Measurements from ENCODE around the gene ADAMTS12. TPM values are rescaled to one million over a fixed set of nuclear protein-coding genes. Genes with fewer than 3 reads are reported as not detected.

Gene ADAMTS12
- total and polyA plus RNA-seq, 3 experiments from 2014 or later: not detected

- H3K4me1 ChIP-seq (ENCODE audit: insufficient read depth, low read length): peaks cover 8% of the 10 kb centered on the region
Observed at GRCh38 chr5:33852837-33853236, 39.0 kb downstream of the ADAMTS12 start.

GRCh38 chr5:33852319-33852718 lies 39.5 kb downstream of the ADAMTS12 start:
- peaks cover 9 to 15% (median 15%) of the 10 kb centered on the region in 3 donors for H3K4me1 Mint-ChIP-seq
- no peak overlapping the region for H3K4me3 ChIP-seq (ENCODE audit: low read length)
- no peaks in the 10 kb centered on the region for H3K36me3 ChIP-seq (ENCODE audit: insufficient read depth, low read length)
- no peaks in the 10 kb centered on the region for H3K36me3 Mint-ChIP-seq
- no peak overlapping the region for H3K27ac ChIP-seq (ENCODE audit: low read depth, low read length)
- DNase-seq: no peak
- H3K4me1 ChIP-seq (ENCODE audit: insufficient read depth, low read length): peaks cover 8% of the 10 kb centered on the region
- no peaks in the 10 kb centered on the region for H3K9me3 ChIP-seq (ENCODE audit: low read length)
- CTCF ChIA-PET: no interaction called here
- POLR2A ChIA-PET: no interaction called here
- H3K9me3 Mint-ChIP-seq: no peaks in the 10 kb centered on the region
- no peak overlapping the region for H3K27ac Mint-ChIP-seq
- H3K4me3 Mint-ChIP-seq: no peak overlapping the region
- no peaks in the 10 kb centered on the region for H3K27me3 ChIP-seq (ENCODE audit: insufficient read depth, low read length, poor library complexity, severe bottlenecking)
- H3K27me3 Mint-ChIP-seq: no peaks in the 10 kb centered on the region

More at GRCh38 chr5:33852837-33853236, 39.0 kb downstream of the ADAMTS12 start:
- no peak overlapping the region for H3K27ac Mint-ChIP-seq
- no peaks in the 10 kb centered on the region for H3K27me3 Mint-ChIP-seq
- H3K9me3 ChIP-seq (ENCODE audit: low read length): no peaks in the 10 kb centered on the region
- no peaks in the 10 kb centered on the region for H3K36me3 ChIP-seq (ENCODE audit: insufficient read depth, low read length)
- no peaks in the 10 kb centered on the region for H3K9me3 Mint-ChIP-seq
- no peak overlapping the region for H3K4me3 Mint-ChIP-seq
- no peak overlapping the region for H3K4me3 ChIP-seq (ENCODE audit: low read length)
- DNase-seq: no peak
- H3K4me1 Mint-ChIP-seq: peaks cover 9 to 18% (median 15%) of the 10 kb centered on the region in 3 donors
- H3K36me3 Mint-ChIP-seq: no peaks in the 10 kb centered on the region
- ChIA-PET POLR2A (no interaction called here), CTCF (no interaction called here)
- no peak overlapping the region for H3K27ac ChIP-seq (ENCODE audit: low read depth, low read length)
- H3K27me3 ChIP-seq (ENCODE audit: insufficient read depth, low read length, poor library complexity, severe bottlenecking): no peaks in the 10 kb centered on the region

DNA sequence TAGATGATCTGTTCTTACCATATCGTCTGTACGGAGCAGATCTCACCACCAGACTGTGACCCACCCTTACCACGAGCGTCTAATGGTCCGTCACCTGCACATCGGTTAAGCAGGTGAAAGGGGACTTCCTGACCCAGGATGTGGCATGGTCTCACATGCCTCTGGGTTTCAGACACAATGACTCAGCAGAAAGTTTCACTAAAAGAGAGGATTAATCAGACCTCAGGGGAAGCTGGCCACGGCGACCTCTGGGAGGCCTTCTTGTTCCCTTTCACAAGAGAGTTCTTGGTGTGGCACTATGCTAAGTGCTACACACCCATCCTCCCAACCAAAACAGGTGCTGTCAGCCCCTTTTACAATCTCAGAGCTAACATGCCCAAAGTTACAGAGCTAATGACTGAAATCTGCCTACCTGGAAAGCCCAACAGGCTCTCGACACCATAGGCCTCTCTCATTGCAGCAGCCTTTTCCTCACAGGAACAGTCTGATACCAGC lies 41.6 kb downstream of the ADAMTS12 start:
- Histone ChIP-seq H3K36me3 (ENCODE audit: insufficient read depth, low read length) (no peaks in the 10 kb centered on the region), H3K27me3 (ENCODE audit: insufficient read depth, low read length, poor library complexity, severe bottlenecking) (no peaks in the 10 kb centered on the region), H3K4me1 (ENCODE audit: insufficient read depth, low read length) (peaks cover 8% of the 10 kb centered on the region), H3K9me3 (ENCODE audit: low read length) (no peaks in the 10 kb centered on the region), H3K27ac (ENCODE audit: low read depth, low read length) (no peak overlapping the region), H3K4me3 (ENCODE audit: low read length) (no peak overlapping the region)
- POLR2A ChIA-PET: interaction anchor here (1.0 kb wide), 1 partner anchor 9 kb away, joined by 5 read pairs; no protein-coding TSS in a partner anchor
- H3K36me3 Mint-ChIP-seq: no peaks in the 10 kb centered on the region
- H3K4me3 Mint-ChIP-seq: peak overlapping the region; percentile 20 to 66 (median 61)
- CTCF ChIA-PET: no interaction called here
- H3K4me1 Mint-ChIP-seq: peaks cover 9 to 12% (median 11%) of the 10 kb centered on the region in 3 donors
- H3K27ac Mint-ChIP-seq: peak overlapping the region; percentile 28 to 96 (median 72)
- H3K9me3 Mint-ChIP-seq: no peaks in the 10 kb centered on the region
- H3K27me3 Mint-ChIP-seq: no peaks in the 10 kb centered on the region
- peak; percentile 2 to 65 (median 27) for DNase-seq

DNA sequence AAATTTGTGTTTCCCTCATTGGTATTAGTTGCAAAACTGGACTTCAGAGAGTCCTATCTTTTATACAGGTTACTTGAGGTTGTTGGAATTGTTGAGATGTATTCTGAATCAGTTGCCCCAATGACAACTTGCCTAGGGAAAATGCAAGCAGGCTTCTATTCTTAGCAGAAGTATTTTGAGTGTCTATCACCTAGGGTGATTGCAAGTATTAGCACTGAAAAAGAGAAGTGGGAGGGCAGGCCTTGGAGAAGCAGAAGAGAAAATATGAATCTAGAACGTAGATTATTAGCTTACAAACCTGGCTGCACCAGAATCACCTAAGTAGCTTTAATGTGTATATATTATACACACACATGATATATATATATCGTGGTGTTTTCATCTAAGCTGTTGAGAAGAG lies 43.2 kb downstream of the ADAMTS12 start:
- H3K4me1 ChIP-seq (ENCODE audit: insufficient read depth, low read length): peaks cover 8% of the 10 kb centered on the region
- Mint-ChIP-seq H3K27ac (no peak overlapping the region), H3K9me3 (peaks cover 0 to 10% (median 4%) of the 10 kb centered on the region in 5 donors), H3K27me3 (peaks cover 0 to 2% of the 10 kb centered on the region in 2 donors), H3K4me1 (peaks cover 10 to 15% (median 11%) of the 10 kb centered on the region in 3 donors), H3K36me3 (peaks cover 0 to 2% (median 0%) of the 10 kb centered on the region in 3 donors), H3K4me3 (no peak overlapping the region)
- H3K27ac ChIP-seq (ENCODE audit: low read depth, low read length): no peak overlapping the region
- no peak overlapping the region for H3K4me3 ChIP-seq (ENCODE audit: low read length)
- no peaks in the 10 kb centered on the region for H3K27me3 ChIP-seq (ENCODE audit: insufficient read depth, low read length, poor library complexity, severe bottlenecking)
- ChIA-PET POLR2A (interaction anchor here (0.6 kb wide), 1 partner anchor 34 kb away, joined by 5 read pairs; no protein-coding TSS in a partner anchor), CTCF (no interaction called here)
- no peak for DNase-seq
- H3K36me3 ChIP-seq (ENCODE audit: insufficient read depth, low read length): no peaks in the 10 kb centered on the region
- H3K9me3 ChIP-seq (ENCODE audit: low read length): no peaks in the 10 kb centered on the region

- POLR2A ChIA-PET: no interaction called here
- Histone ChIP-seq H3K27me3 (ENCODE audit: insufficient read depth, low read length, poor library complexity, severe bottlenecking) (no peaks in the 10 kb centered on the region), H3K4me1 (ENCODE audit: insufficient read depth, low read length) (peaks cover 8% of the 10 kb centered on the region), H3K36me3 (ENCODE audit: insufficient read depth, low read length) (no peaks in the 10 kb centered on the region), H3K27ac (ENCODE audit: low read depth, low read length) (no peak overlapping the region), H3K4me3 (ENCODE audit: low read length) (no peak overlapping the region), H3K9me3 (ENCODE audit: low read length) (no peaks in the 10 kb centered on the region)
- CTCF ChIA-PET: no interaction called here
- Mint-ChIP-seq H3K27ac (no peak overlapping the region), H3K4me3 (no peak overlapping the region), H3K27me3 (peaks cover 0 to 3% of the 10 kb centered on the region in 2 donors), H3K9me3 (peaks cover 0 to 10% (median 4%) of the 10 kb centered on the region in 5 donors), H3K36me3 (peaks cover 0 to 2% (median 0%) of the 10 kb centered on the region in 3 donors), H3K4me1 (peaks cover 11 to 19% (median 14%) of the 10 kb centered on the region in 3 donors)
- DNase-seq: no peak
Observed at GRCh38 chr5:33846851-33847250, 44.9 kb downstream of the ADAMTS12 start.

DNA sequence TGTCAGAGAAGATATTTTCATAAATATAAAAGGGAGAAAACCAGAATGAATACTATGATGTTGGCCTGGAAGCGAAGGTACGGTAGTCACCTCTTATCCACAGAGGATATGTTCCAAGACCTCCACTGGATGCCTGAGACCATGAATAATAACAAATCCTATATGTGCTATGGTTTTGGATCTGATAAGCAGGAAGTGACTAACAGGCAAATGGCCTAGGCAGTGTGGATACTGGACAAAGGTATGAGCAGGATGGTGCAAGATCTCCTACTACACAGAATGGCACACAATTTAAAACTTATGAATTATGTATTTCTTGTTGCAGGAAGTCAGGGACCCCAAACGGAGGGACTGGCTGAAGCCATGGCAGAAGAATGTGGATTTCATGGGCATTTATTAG lies 48.2 kb downstream of the ADAMTS12 start:
- CTCF ChIA-PET: no interaction called here
- DNase-seq: no peak
- POLR2A ChIA-PET: no interaction called here
- H3K4me3 Mint-ChIP-seq: no peak overlapping the region
- H3K9me3 ChIP-seq (ENCODE audit: low read length): no peaks in the 10 kb centered on the region
- no peaks in the 10 kb centered on the region for H3K27me3 ChIP-seq (ENCODE audit: insufficient read depth, low read length, poor library complexity, severe bottlenecking)
- H3K36me3 Mint-ChIP-seq: peaks cover 0 to 2% (median 0%) of the 10 kb centered on the region in 3 donors
- no peaks in the 10 kb centered on the region for H3K36me3 ChIP-seq (ENCODE audit: insufficient read depth, low read length)
- H3K4me1 Mint-ChIP-seq: peaks cover 15 to 24% (median 19%) of the 10 kb centered on the region in 3 donors
- peaks cover 0 to 10% (median 4%) of the 10 kb centered on the region in 5 donors for H3K9me3 Mint-ChIP-seq
- peaks cover 13% of the 10 kb centered on the region for H3K4me1 ChIP-seq (ENCODE audit: insufficient read depth, low read length)
- no peak overlapping the region for H3K4me3 ChIP-seq (ENCODE audit: low read length)
- peaks cover 0 to 8% of the 10 kb centered on the region in 2 donors for H3K27me3 Mint-ChIP-seq
- no peak overlapping the region for H3K27ac ChIP-seq (ENCODE audit: low read depth, low read length)
- H3K27ac Mint-ChIP-seq: no peak overlapping the region

DNA sequence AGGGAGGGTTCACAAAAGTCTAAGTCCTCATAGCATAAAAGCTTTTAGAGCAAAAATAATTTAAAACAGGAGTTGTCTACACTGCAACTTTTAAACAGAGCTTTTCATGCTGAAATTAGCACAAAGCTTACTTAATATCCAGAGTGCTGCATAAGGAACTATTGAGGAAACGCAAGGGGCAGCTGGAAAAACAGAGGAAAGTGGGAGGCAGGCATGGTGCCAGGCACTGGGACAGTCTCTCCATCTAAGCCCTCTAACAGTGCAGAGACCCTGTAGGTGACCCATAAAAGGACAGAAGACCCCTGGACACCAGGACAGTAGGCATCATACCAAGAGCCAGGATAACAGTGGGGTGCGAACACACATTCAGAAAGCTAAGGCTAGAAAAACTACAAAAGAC lies 49.3 kb downstream of the ADAMTS12 start:
- no peaks in the 10 kb centered on the region for H3K9me3 ChIP-seq (ENCODE audit: low read length)
- peaks cover 13% of the 10 kb centered on the region for H3K4me1 ChIP-seq (ENCODE audit: insufficient read depth, low read length)
- H3K27me3 Mint-ChIP-seq: peaks cover 0 to 8% of the 10 kb centered on the region in 2 donors
- peaks cover 0 to 2% (median 0%) of the 10 kb centered on the region in 3 donors for H3K36me3 Mint-ChIP-seq
- H3K4me1 Mint-ChIP-seq: peaks cover 15 to 24% (median 19%) of the 10 kb centered on the region in 3 donors
- ChIA-PET CTCF (no interaction called here), POLR2A (no interaction called here)
- no peak overlapping the region for H3K27ac ChIP-seq (ENCODE audit: low read depth, low read length)
- peaks cover 0 to 10% (median 4%) of the 10 kb centered on the region in 5 donors for H3K9me3 Mint-ChIP-seq
- H3K4me3 ChIP-seq (ENCODE audit: low read length): no peak overlapping the region
- H3K4me3 Mint-ChIP-seq: no peak overlapping the region
- DNase-seq: no peak
- H3K36me3 ChIP-seq (ENCODE audit: insufficient read depth, low read length): no peaks in the 10 kb centered on the region
- no peak overlapping the region for H3K27ac Mint-ChIP-seq
- H3K27me3 ChIP-seq (ENCODE audit: insufficient read depth, low read length, poor library complexity, severe bottlenecking): no peaks in the 10 kb centered on the region

DNA sequence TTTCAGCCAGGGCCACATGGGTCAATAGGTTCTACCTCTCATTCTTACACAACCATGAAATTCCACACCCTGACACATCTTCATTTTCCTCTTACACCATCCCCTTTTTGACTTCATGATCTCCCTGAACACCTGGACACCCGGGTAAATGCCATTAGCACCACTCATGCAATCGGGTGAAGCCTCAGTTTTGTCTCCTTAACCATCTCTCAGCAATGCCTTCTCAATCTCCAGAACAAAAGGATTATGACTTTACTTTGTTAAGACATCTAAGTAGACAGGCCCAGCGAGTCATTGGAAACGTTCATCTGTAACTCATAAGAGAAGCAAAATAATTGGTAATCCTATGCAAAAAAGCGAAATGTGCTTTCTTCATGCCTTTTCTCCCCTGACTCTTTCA lies 49.9 kb downstream of the ADAMTS12 start:
- Mint-ChIP-seq H3K36me3 (peaks cover 0 to 2% (median 0%) of the 10 kb centered on the region in 3 donors), H3K27me3 (peaks cover 0 to 8% of the 10 kb centered on the region in 2 donors), H3K4me3 (no peak overlapping the region), H3K9me3 (peaks cover 0 to 10% (median 4%) of the 10 kb centered on the region in 5 donors), H3K4me1 (peaks cover 15 to 24% (median 19%) of the 10 kb centered on the region in 3 donors), H3K27ac (no peak overlapping the region)
- peaks cover 13% of the 10 kb centered on the region for H3K4me1 ChIP-seq (ENCODE audit: insufficient read depth, low read length)
- H3K27me3 ChIP-seq (ENCODE audit: insufficient read depth, low read length, poor library complexity, severe bottlenecking): no peaks in the 10 kb centered on the region
- H3K4me3 ChIP-seq (ENCODE audit: low read length): no peak overlapping the region
- DNase-seq: no peak
- no peak overlapping the region for H3K27ac ChIP-seq (ENCODE audit: low read depth, low read length)
- ChIA-PET POLR2A (no interaction called here), CTCF (no interaction called here)
- no peaks in the 10 kb centered on the region for H3K36me3 ChIP-seq (ENCODE audit: insufficient read depth, low read length)
- no peaks in the 10 kb centered on the region for H3K9me3 ChIP-seq (ENCODE audit: low read length)
